ENCODE data around the gene SPAG9. TPM values are rescaled to one million over a fixed set of nuclear protein-coding genes. Genes with fewer than 3 reads are reported as not detected.

SPAG9 gene
- total and polyA plus RNA-seq, 2 experiments from 2014 or later: 12.1 to 66.2 TPM

- TF ChIP-seq CTCF (IDR thresholded peaks at IDR 0.05; ENCODE audit: low read depth, low read length): no peak
- H3K27ac ChIP-seq: no peak overlapping the region
- peak in 1 of 2 donors; percentile 27 for DNase-seq (ENCODE audit: low read depth in 1 of 2, low spot score in 1 of 2)
- H3K9me3 ChIP-seq (ENCODE audit: low read depth): no peaks in the 10 kb centered on the region
- H3K4me3 ChIP-seq: no peak overlapping the region
- peaks cover 8% of the 10 kb centered on the region for H3K4me1 ChIP-seq (ENCODE audit: low read depth)
- peaks cover 8% of the 10 kb centered on the region for H3K36me3 ChIP-seq
- H3K27me3 ChIP-seq: no peaks in the 10 kb centered on the region
These were observed 75.7 kb downstream of the SPAG9 start for GRCh38 chr17:51044976-51045375.

- TF ChIP-seq CTCF (IDR thresholded peaks at IDR 0.05; ENCODE audit: low read depth, low read length): no peak
- Histone ChIP-seq H3K36me3 (peaks cover 12% of the 10 kb centered on the region), H3K27ac (no peak overlapping the region)
These were observed 84.6 kb downstream of the SPAG9 start for GRCh38 chr17:51036084-51036483.

GRCh38 chr17:51035431-51035830 lies 85.2 kb downstream of the SPAG9 start:
- Histone ChIP-seq H3K36me3 (peaks cover 7% of the 10 kb centered on the region), H3K27ac (peak overlapping the region; percentile 9), H3K9me3 (ENCODE audit: low read depth) (no peaks in the 10 kb centered on the region), H3K4me3 (no peak overlapping the region), H3K27me3 (no peaks in the 10 kb centered on the region), H3K4me1 (ENCODE audit: low read depth) (no peaks in the 10 kb centered on the region)
- peak; percentile 14 to 96 for DNase-seq (ENCODE audit: low read depth in 1 of 2, low spot score in 1 of 2)
- TF ChIP-seq CTCF (IDR thresholded peaks at IDR 0.05; ENCODE audit: low read depth, low read length): no peak

More at GRCh38 chr17:51036084-51036483, 84.6 kb downstream of the SPAG9 start:
- Histone ChIP-seq H3K9me3 (ENCODE audit: low read depth) (no peaks in the 10 kb centered on the region), H3K4me1 (ENCODE audit: low read depth) (no peaks in the 10 kb centered on the region), H3K27me3 (no peaks in the 10 kb centered on the region), H3K4me3 (no peak overlapping the region)
- no peak for DNase-seq (ENCODE audit: low read depth in 1 of 2, low spot score in 1 of 2)

GRCh38 chr17:51034800-51035199 lies 85.9 kb downstream of the SPAG9 start:
- Histone ChIP-seq H3K27ac (no peak overlapping the region), H3K36me3 (peaks cover 7% of the 10 kb centered on the region), H3K27me3 (no peaks in the 10 kb centered on the region), H3K4me1 (ENCODE audit: low read depth) (no peaks in the 10 kb centered on the region), H3K9me3 (ENCODE audit: low read depth) (no peaks in the 10 kb centered on the region), H3K4me3 (no peak overlapping the region)
- no peak for DNase-seq (ENCODE audit: low read depth in 1 of 2, low spot score in 1 of 2)
- TF ChIP-seq CTCF (IDR thresholded peaks at IDR 0.05; ENCODE audit: low read depth, low read length): no peak

GRCh38 chr17:51032850-51033249 lies 87.8 kb downstream of the SPAG9 start:
- no peaks in the 10 kb centered on the region for H3K4me1 ChIP-seq (ENCODE audit: low read depth)
- H3K4me3 ChIP-seq: no peak overlapping the region
- peak in 1 of 2 donors; percentile 29 for DNase-seq (ENCODE audit: low read depth in 1 of 2, low spot score in 1 of 2)
- no peaks in the 10 kb centered on the region for H3K27me3 ChIP-seq
- no peak for TF ChIP-seq CTCF (IDR thresholded peaks at IDR 0.05; ENCODE audit: low read depth, low read length)
- no peaks in the 10 kb centered on the region for H3K9me3 ChIP-seq (ENCODE audit: low read depth)
- H3K36me3 ChIP-seq: no peaks in the 10 kb centered on the region
- no peak overlapping the region for H3K27ac ChIP-seq
